ENCODE results near the gene DPF3.

The DPF3 gene

DNA sequence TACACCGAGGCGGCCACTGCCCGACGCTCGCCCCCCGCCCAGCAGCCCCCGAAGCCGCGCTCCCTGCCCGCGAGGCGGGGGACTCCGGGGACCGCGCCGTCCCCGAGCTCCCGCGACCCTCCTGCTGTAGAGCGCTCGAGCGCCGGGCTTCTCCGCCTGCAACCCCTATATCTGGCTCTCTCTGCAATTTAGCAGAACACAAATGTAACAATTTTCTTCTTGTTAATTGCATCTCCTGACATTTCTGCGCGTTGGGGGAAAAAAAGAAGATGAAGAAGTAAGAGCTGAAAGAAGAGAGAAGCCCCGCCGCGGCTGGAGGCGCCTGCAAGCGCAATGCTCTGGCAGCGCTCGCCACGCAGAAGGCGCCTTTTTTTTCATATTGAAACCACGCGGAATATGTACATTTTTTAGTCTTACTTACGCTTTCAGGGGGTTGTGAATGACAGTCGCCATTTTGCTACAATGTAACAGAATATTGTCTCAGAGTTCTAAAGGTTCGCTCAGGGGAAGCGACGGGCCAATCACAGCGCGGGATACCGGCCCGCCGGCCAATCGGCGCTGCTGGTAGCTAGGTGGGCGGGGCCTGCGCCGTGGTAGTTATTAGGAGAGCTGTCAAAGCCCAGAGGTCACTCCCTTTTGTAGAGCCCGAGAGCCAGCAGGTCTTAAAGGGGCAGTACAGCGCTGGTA, at the start of gene DPF3:
Gene DPF3, minus strand, starts transcription at position 466 of the 687 bp plus-strand sequence. Its CDS starts 13 bp downstream, at position 453.
- DNase-seq: peak; percentile 95

- DNase-seq: no peak
Observed at GRCh38 chr14:72942934-72943333, 49.0 kb upstream of the DPF3 start.

GRCh38 chr14:72941286-72941985, 47.5 kb upstream of the DPF3 start:
- DNase-seq: no peak

DNA sequence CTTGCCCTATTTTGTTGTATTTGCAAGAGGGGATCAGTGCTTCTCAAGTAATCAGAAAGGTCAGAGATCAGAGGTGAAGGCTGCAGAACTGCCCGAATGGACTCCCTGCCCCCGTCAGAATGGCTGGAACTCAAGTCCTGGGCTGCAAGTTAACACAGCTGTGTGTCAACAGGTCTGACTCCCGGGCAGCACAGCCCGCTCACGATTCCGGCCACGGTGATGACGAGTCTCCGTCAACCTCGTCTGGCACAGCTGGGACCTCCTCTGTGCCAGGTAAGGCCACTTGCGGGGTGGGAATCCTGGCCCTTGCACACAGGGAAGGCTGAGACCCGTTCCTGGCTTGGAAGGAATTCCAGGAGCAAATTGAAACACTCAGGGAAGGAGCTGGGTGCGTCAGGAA, 45.7 kb upstream of the DPF3 start:
- DNase-seq: no peak

- no peak for DNase-seq
Observed at GRCh38 chr14:72932893-72933292, 39.0 kb upstream of the DPF3 start.

GRCh38 chr14:72929316-72930080, 35.6 kb upstream of the DPF3 start:
- DNase-seq: no peak

GRCh38 chr14:72928872-72929271, 35.0 kb upstream of the DPF3 start:
- DNase-seq: no peak

DNA sequence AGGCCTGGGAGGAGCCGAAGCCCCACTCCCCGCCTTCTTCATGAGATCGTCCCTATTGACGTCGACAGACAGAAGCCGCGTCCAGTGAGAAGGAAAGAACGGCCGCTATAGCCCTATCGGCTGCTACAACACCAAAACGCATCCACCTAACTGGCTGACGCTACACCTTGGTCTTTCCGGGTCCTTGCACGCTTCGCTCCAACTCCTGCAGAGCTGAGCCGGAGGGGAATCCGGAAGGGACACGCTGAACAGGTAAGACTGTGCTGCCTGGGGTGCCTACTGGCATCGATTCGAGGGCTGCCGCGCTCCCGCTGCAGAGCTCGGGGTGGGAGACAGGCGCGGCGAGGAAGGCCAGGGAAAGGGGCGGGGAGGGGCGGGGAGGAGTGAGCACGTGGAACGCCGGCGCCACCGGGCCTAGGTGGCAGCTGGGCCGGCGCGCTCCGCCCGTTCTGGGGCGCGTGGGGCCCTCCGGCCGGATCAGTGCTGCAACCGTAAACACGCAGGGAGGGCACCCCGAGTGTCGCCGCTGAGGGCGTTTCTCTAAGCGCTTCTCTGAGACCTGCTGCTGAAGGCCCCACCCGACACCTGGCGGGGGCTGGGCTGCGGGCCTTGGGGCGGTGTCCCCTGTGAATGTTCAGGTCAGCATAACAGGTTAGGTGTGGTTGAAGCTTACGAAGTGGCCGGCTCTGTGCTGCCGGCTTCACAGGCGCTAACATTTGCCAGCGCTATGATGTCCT, 32.6 kb upstream of the DPF3 start, which contains the start of gene DCAF4:
Gene DCAF4, plus strand, starts transcription at position 173 of the 737 bp plus-strand sequence. CDS start 11,515 bp downstream, outside the sequence.
- peak; percentile 99 for DNase-seq

GRCh38 chr14:72925815-72926291, 32.0 kb upstream of the DPF3 start:
- DNase-seq: no peak

DNA sequence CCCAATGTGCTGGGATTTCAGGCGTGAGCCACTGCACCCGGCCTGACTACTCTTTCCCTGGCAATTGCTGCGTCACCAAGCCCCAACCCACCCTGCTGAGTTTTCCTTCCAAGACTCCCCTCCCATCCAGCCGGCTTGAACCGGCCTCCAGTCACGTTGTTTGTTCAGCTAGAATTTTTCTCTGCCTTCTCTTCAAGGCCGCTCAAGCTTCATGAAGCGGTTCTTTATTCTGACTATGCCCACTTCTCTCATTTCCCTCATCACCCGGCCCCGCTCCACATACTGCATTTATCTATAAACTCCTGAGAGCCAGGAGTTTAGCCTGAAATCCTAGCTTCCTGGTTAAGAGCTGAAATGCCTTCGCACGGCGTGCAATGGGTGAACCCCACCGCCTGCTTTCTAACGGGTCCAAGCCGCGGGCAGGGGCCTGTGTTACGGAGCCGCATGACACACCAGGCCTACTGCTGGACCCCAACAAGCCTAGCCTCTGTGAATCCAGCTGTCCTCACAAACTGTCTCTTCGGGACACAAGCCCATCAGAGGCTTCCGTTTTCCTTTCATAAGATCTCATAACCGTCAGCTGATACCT, 31.4 kb upstream of the DPF3 start:
- DNase-seq: no peak

DNA sequence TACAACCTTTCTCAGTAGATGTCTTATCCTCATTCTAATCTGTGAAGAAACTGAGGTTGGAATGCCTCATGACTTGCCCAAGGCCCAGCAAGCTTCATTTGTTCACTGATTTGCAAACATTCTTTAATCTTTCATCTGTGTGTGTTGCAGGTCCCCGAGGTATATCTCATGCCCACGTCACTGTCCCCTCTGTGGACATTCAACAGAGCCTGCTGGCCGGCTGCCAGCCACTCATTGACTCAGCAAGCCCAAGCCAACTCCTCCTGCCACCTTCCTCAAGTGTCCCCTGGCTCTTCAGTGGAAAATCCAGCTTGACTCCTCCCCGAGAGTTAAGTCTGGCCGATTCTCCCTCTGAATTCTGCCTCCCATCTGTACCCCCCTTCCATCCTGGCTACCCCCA, 30.4 kb upstream of the DPF3 start:
- no peak for DNase-seq

GRCh38 chr14:72921396-72921795, 27.5 kb upstream of the DPF3 start:
- no peak for DNase-seq

GRCh38 chr14:72920008-72920407, 26.1 kb upstream of the DPF3 start:
- no peak for DNase-seq

- no peak for DNase-seq
Observed at GRCh38 chr14:72917094-72917802, 23.3 kb upstream of the DPF3 start.

GRCh38 chr14:72916174-72916573, 22.3 kb upstream of the DPF3 start:
- DNase-seq: no peak

GRCh38 chr14:72913809-72914208, 19.9 kb upstream of the DPF3 start:
- no peak for DNase-seq

- no peak for DNase-seq
Observed at GRCh38 chr14:72909163-72909562, 15.3 kb upstream of the DPF3 start.

DNA sequence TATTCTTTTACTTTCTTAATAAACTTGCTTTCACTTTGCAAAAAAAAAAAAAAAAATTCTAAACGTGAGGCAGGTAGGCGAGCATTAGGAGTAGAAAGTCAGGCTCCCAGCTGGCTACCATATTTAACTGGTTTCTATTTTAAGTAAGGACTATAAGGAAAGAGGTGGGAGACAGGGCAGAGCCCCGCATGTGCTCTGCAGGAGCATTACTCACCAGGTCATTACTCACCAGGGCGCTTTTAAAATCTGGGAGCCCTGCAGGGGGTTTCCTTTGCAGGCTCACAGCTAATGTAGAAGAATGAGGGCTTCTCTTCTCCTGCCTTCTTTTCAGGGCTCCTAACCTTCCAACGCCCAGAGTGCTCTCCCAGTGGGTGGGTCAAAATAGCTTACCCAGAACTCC, 14.0 kb upstream of the DPF3 start:
- DNase-seq: peak; percentile 91

DNA sequence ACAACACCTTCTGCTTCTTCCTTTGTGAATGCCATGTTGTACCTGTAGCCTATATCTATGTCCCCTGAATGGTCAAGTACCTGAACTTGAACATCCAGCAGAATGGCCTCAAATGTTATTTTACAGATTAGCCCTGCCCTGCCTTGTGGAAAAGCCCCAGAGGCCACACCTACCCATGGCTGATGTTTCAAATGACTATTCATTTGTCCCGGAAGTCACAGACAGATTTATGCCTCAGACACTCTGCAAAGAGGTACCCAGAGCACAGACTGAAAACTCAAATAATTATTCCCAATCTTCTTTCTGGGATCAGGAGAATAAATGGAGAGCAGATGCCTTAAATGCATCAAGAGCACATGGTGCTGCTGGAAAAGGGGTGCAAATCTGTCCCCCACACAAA, 13.0 kb upstream of the DPF3 start:
- no peak for DNase-seq

DNA sequence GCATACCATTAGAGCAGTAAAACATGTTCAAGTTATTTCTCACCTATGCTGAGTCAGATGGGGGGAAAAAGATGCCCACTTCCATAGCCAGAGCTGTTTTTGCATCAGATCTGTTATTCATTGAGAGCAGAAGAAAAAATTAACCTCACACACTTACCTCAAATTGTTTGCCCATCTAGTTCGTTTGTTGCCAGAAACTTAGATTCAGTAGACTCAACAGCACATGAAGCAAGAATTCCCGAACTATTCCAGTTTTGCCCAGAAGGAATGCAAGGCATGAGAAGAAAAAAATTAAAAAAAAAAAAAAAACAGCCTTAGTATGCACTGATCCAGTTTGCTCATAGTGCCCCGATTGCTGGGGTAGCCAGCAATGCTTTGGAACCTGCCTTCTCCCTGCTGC, 12.4 kb upstream of the DPF3 start:
- DNase-seq: peak; percentile 98

DNA sequence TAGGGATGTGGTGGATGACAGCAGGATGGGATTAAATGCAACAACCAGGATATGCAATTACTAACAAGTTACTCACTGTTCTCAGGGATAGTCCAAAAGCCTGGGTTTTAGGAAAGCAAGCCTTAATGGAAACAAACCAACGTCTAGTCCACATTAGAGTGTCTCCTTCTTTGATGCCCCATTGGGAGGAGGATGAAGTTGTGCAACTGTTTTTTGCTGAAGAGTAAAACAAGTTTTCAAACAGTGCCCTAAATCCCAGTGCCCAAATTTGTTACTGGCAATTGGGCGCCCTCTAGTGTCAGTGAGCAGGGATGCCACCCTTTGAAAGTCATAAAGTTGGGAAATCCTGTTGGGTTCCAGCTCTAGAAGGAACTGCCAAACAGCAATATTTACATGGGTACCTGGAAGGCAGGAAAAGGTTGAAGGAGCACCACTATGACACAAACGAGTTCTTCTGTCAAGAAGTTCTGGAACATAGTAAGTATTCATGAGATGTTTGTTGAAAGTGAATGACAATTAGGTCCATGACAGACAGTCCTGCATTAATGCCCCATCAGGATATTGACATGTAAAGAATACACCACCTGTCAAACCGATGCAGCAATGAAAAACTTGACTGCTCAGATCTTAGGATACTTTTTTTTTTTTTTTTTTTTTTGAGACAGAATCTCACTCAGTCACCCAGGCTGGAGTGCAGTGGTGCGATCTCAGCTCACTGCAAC, 11.1 kb upstream of the DPF3 start:
- peak; percentile 83 for DNase-seq
